Right lobe of liver (tissue), 4 donors: ENCODE data around the gene FAM110A.

Experiments
- POLR2A ChIP-seq: fragments of 450-650 bp; IDR thresholded peaks from one replicate; pipeline ENCODE4 v1.6.1; 2017; ENCODE audit warnings: antibody characterized with exemption, mild to moderate bottlenecking
- TF ChIP-seq, protein P1 (sequence below), 4 donors: fragments of 200-600 bp in 3 of 4; fragments of 450-650 bp in 1 of 4; IDR thresholded peaks; one replicate each; pipeline versions ENCODE4 v1.5.1 to v1.8.0; 2016 to 2022; ENCODE audit warnings: antibody characterized with exemption in 4 of 4, mild to moderate bottlenecking in 2 of 4
- donor health status: DM: no; HTN: no; CAD: no.
- donor health status: DM: no; HTN: no; CAD: no.
- donor health status: DM: no; HTN: yes; CAD: no.

DNA sequence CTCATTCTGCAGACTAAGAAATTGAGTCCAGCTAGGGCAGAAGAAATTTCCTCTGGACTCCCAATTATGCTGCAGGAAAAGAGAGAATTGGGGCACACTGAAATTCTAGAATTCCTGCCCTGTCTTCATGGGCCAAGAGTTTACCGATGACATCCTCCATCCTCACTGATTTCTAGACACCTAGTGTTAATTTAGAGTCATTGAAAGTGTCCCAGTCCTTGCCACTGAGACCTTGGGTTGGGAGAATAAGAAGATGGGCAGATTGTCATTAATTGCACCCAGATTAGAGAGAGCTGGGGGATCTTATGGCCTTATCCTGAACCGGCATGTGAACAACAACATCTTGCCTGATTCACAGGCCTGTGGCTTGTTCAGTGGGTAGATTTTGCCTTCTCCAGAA lies 53.6 kb downstream of the FAM110A start:
- TF ChIP-seq POLR2A: no peak
- TF ChIP-seq, protein P1, sequence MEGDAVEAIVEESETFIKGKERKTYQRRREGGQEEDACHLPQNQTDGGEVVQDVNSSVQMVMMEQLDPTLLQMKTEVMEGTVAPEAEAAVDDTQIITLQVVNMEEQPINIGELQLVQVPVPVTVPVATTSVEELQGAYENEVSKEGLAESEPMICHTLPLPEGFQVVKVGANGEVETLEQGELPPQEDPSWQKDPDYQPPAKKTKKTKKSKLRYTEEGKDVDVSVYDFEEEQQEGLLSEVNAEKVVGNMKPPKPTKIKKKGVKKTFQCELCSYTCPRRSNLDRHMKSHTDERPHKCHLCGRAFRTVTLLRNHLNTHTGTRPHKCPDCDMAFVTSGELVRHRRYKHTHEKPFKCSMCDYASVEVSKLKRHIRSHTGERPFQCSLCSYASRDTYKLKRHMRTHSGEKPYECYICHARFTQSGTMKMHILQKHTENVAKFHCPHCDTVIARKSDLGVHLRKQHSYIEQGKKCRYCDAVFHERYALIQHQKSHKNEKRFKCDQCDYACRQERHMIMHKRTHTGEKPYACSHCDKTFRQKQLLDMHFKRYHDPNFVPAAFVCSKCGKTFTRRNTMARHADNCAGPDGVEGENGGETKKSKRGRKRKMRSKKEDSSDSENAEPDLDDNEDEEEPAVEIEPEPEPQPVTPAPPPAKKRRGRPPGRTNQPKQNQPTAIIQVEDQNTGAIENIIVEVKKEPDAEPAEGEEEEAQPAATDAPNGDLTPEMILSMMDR (IDR thresholded peaks at IDR 0.05): no peak
